GM21423 (cell line): ENCODE results near the gene TSC1.
"Not testable (repeated sequence)": the region's sequence is repeated elsewhere in the genome, so short reads cannot be mapped to it uniquely, and the experiment has no call there.

Source experiments
- ATAC-seq: cut with Tn5 transposase; IDR thresholded peaks from one replicate; pipeline ENCODE4 v1.9.1; 2021; ENCODE audit warnings: mild to moderate bottlenecking, moderate library complexity; ENCODE audit not compliant: unreplicated experiment

The TSC1 gene

DNA sequence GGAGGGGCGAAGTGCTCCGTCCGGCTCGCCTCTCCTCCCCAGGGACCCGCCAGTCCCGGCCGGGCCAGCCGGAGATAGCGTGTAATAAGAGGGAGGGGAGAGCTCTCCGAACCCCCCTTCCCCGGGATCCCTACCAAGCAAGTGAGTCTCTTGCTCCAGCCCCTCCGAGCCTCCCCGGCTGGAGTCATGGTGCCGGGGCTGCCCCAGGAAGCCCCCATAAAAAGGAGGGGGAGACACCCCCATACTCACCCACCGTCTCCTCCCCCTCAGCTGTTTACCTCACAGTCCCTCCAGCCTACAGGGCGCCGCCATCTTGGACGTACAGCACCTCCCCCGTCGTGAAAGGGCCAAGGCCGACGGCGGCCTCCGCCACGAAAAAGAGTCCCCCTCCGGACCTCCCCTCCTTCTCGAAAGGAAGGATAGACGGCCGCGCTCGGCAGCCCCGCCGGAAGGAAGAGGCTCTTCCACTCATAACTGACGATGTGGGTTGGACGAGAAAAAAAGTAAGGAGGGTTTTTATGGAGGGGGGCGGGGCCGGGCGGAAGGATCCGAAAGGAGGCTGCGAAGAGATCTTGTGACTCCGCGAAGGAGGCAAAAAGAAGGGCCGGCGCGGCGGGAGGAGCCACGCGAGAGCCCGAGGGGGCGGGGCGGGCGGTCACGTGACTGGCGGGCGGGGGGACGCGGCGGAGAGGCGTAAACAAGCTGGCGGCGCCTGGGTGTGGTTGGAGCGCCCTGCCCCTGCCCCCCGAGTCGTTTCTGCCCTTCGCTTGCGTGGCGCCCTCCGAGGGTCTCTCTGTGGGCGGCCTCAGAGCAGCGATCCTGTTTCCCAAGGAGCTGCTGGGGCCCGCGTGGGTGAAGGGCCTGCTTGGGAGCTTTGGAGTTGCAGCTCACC lies at the start of gene TSC1:
Gene TSC1, minus strand, starts transcription at position 323 of the 892 bp plus-strand sequence. CDS start 15,744 bp downstream, outside the sequence.
- peak; percentile 74 for ATAC-seq

GRCh38 chr9:132993511-132993939 lies 49.1 kb upstream of the TSC1 start:
- ATAC-seq = no peak

DNA sequence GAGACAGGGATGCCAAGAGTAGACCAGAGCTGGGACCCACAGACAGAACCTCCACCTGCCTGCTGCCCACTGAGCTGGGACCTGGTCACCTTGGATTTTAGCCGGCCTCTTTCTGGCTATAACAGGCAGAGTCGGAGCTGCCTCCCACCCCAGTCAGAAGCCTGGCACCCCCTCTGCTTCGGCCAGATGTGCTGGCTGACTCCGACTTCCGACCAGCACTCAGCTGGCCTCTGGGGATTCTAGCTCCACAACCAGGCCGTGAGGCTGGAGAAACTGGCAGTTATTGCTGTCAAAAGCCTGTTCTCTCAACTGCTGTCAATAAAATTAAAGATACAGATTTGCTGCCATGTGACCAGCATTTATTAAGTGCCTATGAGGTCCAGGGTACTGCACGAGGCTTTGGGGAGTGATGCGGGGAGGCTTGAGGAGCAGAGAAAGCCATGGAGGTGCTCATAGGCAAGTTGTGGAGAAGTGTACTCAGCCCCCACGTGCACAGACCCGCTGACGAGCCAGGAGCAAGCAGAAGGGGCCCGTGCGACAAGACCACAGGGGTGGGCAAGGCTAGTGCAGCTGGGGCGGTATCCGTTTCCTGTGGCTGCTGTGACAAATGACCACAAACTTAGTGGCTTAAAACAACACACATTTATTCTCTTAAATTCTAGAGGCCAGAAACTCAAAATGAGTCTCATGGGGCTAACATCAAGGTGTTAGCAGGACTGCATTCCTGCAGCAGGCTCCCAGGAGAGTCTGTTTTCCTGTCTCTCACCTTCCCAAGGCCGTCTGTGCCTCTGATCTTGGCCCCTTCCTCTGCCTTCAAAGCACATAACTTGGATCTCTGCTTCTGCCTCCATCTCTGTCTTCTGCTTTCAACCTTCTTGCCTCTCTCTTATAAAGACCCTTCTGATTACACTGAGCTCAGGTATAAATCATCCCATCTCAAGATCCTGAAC lies 47.2 kb upstream of the TSC1 start:
- ATAC-seq = no peak

GRCh38 chr9:132990781-132991180 lies 46.4 kb upstream of the TSC1 start:
- ATAC-seq = no peak

GRCh38 chr9:132989998-132990557 lies 45.7 kb upstream of the TSC1 start:
- ATAC-seq = not testable (repeated sequence)

GRCh38 chr9:132989414-132989996 lies 45.1 kb upstream of the TSC1 start:
- ATAC-seq = no peak

DNA sequence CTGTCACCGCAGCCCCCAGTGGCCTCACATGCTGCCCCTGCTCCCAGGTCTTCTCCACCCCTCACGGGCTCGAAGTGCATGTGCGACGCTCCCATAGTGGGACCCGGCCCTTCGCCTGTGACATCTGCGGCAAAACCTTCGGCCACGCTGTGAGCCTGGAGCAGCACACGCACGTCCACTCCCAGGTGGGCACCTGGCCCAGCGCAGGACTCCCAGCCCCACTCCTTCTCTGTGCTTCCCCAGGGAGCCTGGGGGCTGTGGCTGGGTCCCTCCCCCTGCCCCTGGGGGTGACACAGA lies 44.5 kb upstream of the TSC1 start:
- no peak for ATAC-seq

DNA sequence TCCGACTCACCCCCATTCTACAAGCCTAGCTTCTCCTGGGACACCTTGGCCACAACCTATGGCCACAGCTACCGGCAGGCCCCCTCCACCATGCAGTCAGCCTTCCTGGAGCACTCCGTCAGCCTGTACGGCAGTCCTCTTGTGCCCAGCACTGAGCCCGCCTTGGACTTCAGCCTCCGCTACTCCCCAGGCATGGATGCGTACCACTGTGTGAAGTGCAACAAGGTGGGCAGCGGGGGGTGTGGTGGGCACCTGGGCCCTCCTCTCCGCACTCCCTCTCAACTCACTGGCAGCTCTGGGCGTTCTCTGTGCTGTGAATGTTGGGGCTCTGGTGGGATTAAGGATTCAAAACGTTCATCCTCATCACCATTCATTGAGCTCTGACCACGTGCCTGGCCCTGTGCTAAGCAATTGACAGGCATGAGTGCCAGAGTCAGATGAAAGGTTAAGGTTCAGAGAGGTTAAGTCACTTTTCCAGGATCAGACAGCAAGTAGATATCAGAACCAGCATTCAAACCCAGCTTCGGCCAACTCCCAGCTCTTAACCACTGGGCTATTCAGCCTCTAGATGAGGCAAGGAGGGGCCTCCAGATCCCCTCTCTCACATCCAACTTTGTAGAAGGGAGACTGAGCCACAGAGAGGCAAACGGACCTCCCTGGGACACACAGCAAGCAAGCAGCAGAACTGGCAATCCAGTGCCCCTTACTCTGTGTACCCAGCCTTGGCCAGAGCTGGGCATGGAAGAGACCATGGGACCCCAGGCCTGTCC lies 44.0 kb upstream of the TSC1 start:
- ATAC-seq = no peak

- no peak for ATAC-seq
Observed at GRCh38 chr9:132986640-132987620, 42.5 kb upstream of the TSC1 start.

DNA sequence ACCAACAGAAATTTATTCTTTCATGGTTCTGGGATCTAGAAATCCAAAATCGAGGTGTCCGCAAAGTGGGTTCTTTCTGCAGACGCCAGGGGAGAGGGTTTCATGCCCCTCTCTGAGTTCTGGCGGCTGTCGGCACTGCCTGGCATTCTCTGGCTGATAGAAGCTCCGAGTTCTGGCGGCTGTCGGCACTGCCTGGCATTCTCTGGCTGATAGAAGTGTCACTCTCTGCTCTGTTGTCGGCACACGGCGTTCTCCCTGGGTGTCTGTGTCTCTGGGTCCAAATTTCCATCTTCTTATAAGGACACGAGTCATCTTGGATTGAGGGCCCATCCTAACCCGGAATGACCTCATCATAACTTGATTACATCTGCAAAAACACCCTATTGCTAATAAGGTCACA lies 41.7 kb upstream of the TSC1 start:
- ATAC-seq = no peak

- ATAC-seq = no peak
Observed at GRCh38 chr9:132985489-132985888, 41.1 kb upstream of the TSC1 start.

DNA sequence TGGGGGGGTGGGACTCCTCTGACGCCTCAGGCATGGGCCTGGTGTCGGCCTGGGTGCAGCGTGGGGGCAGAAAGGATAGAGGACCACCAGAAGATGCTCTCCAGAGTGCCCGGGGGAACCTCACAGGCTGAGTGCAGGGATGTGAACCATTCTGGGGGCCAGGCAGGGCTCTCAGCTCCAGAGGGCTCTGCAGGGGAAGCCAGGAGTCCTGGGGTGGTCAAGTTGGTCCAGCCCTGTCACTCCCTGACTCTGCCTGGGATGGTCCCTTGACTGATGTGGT lies 40.6 kb upstream of the TSC1 start:
- ATAC-seq = no peak

GRCh38 chr9:132984202-132985070 lies 40.0 kb upstream of the TSC1 start:
- no peak for ATAC-seq

DNA sequence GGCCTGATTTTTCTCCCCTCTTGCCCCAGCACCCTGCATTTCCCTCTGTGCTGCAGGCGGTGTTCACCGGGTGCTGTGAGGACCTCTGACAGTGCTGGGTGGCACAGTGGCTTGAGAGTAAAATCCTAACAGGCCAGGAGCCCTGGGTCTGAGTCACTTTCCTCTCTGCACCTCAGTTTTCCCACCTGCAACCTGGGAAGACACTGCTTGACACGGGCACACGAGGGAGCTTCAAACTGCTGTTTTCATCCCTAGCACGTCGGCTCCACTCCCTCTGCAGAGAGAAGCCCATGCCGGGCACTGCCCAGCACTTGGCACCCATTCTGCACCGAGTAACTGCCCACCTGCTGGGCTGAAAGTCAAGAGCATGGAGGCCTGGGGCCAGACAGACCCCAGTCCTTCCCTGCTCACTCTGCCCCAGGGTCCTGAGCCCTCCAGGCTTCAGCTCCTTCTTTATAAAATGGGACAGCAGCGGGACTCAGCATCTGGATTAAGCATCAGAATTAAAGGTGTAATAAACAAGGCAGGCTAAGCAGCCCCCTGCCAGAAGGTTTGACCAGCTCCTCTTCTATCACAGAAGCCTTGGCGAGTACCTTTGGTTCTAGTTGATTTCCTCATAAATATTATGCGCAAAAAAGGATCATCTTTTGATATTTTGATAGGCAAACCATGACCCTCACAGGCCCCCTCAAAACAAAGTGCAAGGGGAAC lies 39.2 kb upstream of the TSC1 start:
- ATAC-seq = no peak

DNA sequence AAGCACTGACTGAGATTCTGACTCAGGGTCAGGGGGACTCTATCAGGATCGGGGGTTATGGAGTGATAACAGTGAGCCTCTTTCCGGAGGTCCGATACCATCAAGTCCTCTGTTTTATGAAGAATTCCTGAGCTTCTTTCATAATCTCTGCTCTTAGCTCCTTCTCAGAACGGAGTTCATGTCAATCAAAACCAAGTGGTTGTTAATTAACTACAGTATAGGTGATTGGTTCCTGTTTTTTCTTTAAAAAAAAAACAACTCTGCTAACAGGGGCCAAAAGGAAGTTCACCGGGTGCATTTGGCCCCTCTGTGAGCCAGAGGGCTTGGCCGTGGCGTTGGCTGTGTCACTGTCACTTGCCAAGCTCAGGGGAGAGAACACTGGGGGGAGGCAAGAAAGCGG lies 38.0 kb upstream of the TSC1 start:
- peak; percentile 57 for ATAC-seq

DNA sequence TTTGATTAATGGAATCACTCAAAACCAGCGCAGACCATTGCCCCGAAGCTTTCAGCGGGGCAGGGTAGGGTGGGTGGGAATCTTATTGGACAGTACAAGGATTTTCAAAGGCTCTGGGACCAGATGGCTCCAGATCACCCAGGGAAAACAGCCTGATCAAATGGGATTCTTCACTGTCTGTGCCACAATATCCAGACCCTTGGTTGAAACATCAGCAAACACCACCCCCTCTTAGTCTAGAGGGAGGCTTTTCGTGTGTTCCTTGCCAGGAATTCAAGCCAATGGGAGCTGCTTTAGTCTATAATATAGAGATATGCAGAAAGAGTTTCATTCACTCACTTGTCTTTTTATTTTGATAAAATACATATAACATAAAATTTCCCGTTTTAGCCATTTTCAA lies 35.7 kb upstream of the TSC1 start:
- ATAC-seq = no peak

DNA sequence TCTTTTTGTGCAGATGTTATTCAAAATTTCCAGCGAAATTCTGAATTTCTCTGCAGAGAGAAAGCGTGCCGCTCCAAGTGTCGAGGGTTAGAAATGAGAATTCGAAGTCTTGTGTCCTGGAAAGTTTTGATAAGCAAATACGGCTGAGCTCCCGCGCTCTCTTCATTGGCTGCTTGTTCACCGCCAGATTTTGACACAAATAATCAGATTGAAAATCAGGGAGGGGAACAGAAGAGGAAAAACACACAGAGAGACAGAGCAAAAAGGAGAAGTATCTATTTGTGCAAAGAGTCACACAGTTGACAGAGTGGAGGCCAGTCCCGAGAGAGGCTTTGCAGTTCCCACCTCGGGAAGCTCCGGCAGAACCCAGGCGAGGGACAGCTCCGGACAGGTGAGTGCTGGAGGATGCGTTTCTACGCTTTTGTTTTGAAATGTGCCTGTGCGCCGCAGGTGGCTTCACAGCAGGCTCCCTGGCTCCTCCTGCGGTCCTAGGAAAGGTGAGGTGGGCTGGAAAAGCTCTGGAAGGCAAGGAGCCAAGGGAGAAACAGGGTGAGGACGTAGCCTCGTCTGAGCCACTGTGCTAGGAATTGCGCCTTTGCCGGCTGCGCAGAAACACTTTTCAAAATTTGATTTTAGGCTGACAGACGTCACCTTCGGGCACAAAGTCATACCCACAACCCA lies 34.2 kb upstream of the TSC1 start, which contains the start of gene GFI1B:
Gene GFI1B, plus strand, starts transcription at position 244 of the 681 bp plus-strand sequence. CDS start 7,985 bp downstream, outside the sequence.
- ATAC-seq = no peak
